ENCODE data around the gene PAK1IP1.
"Not testable (repeated sequence)": the region's sequence is repeated elsewhere in the genome, so short reads cannot be mapped to it uniquely, and the experiment has no call there.

The PAK1IP1 gene

GRCh38 chr6:10692965-10693538 is 1.7 kb upstream of the PAK1IP1 start:
- no peak for DNase-seq (ENCODE audit: low read depth)

DNA sequence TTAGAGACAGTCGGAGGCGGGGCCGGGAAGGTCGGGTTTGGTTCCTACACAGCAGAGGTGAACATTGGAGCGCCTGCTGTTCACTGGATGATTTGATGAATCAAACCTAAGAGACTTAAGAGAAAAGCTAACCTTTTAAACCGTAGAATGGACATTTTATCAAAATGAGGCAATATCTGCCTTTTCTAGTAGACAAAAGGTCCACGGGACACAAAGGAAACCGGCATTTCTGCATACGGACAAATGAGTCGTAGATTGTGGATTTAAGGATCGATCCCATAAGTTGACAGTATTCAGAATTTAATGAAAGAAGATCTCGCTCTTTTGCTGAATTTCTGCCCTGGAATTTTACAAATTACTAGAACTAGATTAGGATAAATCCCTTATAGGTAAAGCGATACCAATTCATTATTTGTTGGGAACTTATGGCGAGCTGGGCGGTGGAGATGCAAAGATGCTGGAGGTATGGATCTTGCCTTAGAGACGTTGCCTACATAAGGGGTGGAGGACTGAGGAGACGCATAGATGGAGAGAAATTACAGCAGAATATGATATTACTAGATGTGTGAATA is 400 bp downstream of the PAK1IP1 start:
- no peak for DNase-seq (ENCODE audit: low read depth)

DNA sequence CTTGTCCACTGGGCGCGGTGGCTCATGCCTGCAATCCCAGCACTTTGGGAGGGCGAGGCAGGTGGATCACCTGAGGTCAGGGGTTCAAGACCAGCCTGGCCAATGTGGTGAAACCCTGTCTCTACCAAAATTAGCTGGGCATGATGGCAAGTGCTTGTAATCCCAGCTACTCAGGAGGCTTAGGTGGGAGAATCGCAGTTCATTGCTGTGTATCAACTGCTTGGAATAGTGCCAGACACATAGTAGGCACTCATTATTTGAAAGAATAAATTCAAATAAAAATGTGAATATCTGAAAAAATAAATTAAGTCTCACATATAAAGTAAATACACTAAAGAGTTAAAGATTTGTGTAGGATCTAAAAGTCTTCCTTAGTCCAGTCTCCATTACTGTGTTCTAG is 1.9 kb downstream of the PAK1IP1 start:
- no peak for DNase-seq (ENCODE audit: low read depth)

DNA sequence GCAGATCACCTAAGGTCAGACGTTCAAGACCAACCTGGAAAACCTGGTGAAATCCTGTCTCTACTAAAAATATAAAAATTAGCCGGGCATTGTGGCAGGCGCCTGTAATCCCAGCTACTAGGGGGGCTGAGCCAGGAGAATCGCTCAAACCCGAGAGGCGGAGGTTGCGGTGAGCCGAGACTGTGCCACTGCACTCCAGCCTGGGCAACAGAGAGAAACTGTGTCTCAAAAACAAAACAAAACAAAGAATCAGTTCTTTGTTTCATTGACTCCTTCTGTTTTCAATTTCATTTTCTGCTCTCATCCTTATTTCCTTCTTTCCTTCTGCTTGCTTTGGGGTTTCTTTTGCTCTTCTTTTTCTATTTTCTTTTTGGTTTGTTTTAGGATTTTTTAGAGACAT is 19.2 kb downstream of the PAK1IP1 start:
- DNase-seq (ENCODE audit: low read depth), result no peak

- DNase-seq (ENCODE audit: low read depth), result peak; percentile 27
Observed at GRCh38 chr6:10719296-10719963, 24.7 kb downstream of the PAK1IP1 start.

DNA sequence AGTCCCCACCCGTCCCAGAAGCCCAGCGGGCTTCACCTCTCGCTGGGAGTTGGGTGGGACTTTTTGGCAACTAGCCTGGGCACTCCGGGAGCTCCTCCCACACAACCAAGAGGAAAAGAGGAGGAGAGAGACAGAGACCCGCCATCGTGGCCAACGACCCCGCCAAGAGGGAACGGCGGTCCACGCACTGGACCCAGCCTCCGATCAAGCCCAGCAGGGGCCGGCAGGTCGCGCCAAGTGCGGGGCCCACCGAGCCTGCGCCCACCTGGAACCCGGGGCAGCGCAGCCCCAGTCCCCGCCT is 25.1 kb downstream of the PAK1IP1 start:
- no peak for DNase-seq (ENCODE audit: low read depth)

GRCh38 chr6:10720265-10720959 is 25.6 kb downstream of the PAK1IP1 start:
- DNase-seq (ENCODE audit: low read depth), result peak; percentile 54

GRCh38 chr6:10720960-10721849 is 26.4 kb downstream of the PAK1IP1 start:
- peak; percentile 31 for DNase-seq (ENCODE audit: low read depth)

DNA sequence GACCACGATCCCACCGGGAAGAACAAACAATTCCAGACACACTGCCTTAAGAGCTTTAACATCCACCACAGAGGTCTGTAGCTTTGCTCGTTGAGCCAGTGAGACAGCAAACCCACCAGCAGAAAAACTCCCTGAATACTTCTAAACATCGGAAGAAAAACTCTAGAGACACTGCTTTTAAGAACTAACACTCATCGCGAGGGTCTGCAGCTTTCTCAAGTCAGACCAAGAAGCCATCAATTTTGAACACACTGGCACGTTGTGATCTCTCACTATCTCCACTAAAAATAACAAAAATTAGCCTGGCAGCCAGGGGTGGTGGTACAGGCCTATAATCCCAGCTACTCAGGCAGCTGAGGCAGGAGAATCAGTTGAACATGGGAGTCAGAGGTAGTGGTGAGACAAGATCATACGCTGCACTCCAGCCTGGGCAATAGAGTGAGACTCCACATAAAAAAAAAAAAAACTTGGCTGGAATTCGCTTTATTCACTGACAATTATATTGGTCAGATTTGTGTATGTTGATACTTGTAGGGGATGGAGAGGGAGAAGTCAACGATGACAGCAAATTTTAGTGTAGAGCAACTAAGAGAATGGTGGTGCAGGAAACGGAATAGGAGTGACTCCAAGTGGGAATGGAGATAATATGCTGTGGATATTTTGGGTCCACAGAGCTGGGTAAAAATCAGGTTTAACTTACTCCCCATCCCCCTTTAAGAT is 27.2 kb downstream of the PAK1IP1 start:
- no peak for DNase-seq (ENCODE audit: low read depth)

DNA sequence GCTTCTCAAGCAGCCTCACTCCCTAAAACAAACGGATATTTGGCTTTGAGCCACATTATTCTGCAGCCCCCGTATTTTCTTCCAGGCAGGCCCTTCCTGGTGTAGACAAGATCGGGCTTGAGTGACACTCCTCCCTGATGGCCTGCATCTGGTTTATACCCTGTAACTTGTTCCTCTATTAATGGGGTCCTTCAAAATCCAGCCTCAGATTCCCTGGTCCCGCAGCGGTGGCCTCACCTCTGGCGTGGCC is 27.7 kb downstream of the PAK1IP1 start:
- no peak for DNase-seq (ENCODE audit: low read depth)

- DNase-seq (ENCODE audit: low read depth), result peak; percentile 89
Observed at GRCh38 chr6:10722820-10723566, 28.2 kb downstream of the PAK1IP1 start, which contains the start of gene TMEM14C. Gene TMEM14C (plus strand): TSS chr6:10723070. CDS start chr6:10724614, 1,544 bp downstream.

- no peak for DNase-seq (ENCODE audit: low read depth)
Observed at GRCh38 chr6:10723567-10723881, 28.8 kb downstream of the PAK1IP1 start.

DNA sequence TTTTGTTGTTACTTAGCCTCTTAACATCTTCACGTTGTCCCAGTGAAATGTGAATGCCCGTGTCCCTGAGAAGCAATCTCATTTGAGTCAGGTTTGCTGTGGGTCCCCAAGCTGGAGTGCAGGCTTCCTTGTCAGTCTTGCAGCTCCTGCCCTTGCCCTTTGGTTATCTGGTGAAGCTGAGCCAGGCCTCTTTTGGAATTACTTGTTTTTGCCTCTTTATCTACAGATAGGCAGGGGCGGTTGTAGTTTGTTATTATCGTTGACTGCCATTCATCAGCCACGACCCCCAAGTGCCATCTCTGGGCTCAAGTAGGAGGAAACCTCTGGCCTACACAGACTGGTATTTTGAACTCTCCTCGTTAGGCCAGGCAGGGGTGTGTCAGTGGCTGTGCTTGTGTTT is 30.3 kb downstream of the PAK1IP1 start:
- DNase-seq (ENCODE audit: low read depth), result no peak

DNA sequence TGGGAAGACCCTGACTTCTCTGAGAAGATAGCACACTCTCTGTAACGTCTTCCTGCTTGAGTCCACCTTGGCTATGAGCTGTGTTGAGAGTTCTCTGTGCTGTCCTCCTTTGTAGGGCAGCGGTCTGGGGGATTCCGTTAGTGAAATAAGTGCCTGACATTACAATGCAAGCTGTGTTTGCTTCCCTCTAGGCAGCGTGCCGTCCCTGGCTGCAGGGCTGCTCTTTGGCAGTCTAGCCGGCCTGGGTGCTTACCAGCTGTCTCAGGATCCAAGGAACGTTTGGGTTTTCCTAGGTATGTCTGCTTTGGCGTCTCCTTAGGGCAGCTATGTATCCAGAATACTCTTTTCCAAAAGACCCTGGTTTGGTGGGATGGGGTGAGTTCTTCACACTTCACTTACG is 30.9 kb downstream of the PAK1IP1 start:
- DNase-seq (ENCODE audit: low read depth), result no peak

DNA sequence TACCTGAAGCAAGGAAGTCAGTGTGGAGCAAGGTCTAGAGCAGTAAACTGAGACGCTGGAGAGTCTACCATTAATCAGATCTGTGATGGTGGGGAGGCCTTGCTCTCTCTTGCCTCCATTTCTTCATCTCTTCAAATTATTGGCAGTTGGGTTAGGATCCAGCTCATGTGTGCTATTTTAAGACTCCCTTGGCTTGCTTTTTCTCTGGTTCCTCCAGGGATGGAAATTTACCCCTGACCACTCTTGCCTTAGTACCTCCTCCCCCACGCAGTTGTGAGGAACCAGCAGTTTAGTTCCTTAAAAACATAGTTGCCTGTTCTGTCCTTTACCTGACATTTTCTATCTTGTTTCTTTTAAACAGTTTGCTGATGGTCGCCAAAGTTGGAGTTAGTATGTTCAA is 35.5 kb downstream of the PAK1IP1 start:
- DNase-seq (ENCODE audit: low read depth), result no peak

- DNase-seq (ENCODE audit: low read depth), result no peak
Observed at GRCh38 chr6:10733151-10733715, 38.5 kb downstream of the PAK1IP1 start.

GRCh38 chr6:10733863-10734262 is 39.1 kb downstream of the PAK1IP1 start:
- DNase-seq (ENCODE audit: low read depth), result no peak

DNA sequence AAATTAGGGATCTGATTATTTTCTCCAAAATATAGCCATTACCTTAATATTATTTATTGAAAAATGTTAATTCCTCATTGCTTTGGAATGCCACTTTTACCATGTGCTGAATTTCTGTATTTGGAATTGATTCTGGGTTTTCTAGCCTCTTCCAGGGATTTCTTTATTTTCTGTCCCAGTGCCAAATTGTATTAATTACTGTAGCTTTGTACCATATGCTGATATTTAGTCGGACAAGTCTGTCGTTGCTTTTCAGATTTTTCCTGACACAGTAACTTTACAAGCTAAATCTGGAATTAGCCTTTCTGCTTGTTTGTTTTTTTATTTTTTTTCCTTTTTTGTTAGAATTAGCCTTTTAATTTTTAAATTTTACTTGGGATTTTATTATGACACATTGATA is 42.0 kb downstream of the PAK1IP1 start:
- no peak for DNase-seq (ENCODE audit: low read depth)

GRCh38 chr6:10740061-10740460 is 45.3 kb downstream of the PAK1IP1 start:
- DNase-seq (ENCODE audit: low read depth), result no peak

DNA sequence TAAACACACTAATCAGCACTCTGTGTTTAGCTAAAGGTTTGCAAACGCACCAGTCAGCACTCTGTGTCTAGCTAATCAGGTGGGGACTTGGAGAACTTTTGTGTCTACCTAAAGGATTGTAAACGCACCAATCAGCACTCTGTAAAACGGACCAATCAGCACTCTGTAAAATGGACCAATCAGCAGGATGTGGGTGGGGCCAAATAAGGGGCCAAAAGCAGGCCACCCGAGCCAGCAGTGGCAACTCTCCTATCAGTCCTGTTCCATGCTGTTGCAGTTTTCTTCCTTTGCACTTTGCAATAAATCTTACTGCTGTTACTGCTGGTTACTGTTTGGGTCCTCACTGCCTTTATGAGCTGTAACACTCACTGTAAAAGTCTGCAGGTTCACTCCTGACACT is 46.9 kb downstream of the PAK1IP1 start:
- DNase-seq (ENCODE audit: low read depth), result not testable (repeated sequence)

- no peak for DNase-seq (ENCODE audit: low read depth)
Observed at GRCh38 chr6:10742251-10742650, 47.5 kb downstream of the PAK1IP1 start.

Data from activated T-cell treated with anti-CD3 and anti-CD28 coated beads for 48 hours (primary cell).